GM23338 (cell line): ENCODE data around the gene EXOC1L. TPM values are rescaled to one million over a fixed set of nuclear protein-coding genes. Genes with fewer than 3 reads are reported as not detected.

Source experiments
- ATAC-seq: fragments of 200-7000 bp; cut with Tn5 transposase; 3 replicates; pipeline ENCODE4 v1.9.1; 2020
- DNase-seq: peaks from one replicate; pipeline ENCODE4 v3.0.0-alpha.2; 2015; ENCODE audit warnings: low spot score
- H2AFZ ChIP-seq: fragments of 200-600 bp; sonication (generic); 2 replicates; pipeline ENCODE4 v1.8.0; 2016; ENCODE audit warnings: antibody characterized with exemption, mild to moderate bottlenecking, moderate library complexity
- H3F3A ChIP-seq: fragments of 200-600 bp; sonication (generic); replicated peaks from 2 replicates; pipeline ENCODE4 v1.8.0; 2017; ENCODE audit warnings: antibody characterized with exemption, mixed run types, low read depth
- H3K27ac ChIP-seq: fragments of 200-600 bp; sonication (generic); 2 replicates; pipeline ENCODE4 v1.6.1; 2016; ENCODE audit warnings: low read depth
- H3K27me3 ChIP-seq: fragments of 200-600 bp; sonication (generic); 2 replicates; pipeline ENCODE4 v1.8.0; 2016; ENCODE audit warnings: mild to moderate bottlenecking, mixed run types, moderate library complexity; ENCODE audit not compliant: insufficient read depth
- H3K36me3 ChIP-seq: fragments of 200-600 bp; sonication (generic); 2 replicates; pipeline ENCODE4 v1.8.0; 2016; ENCODE audit warnings: mild to moderate bottlenecking; ENCODE audit not compliant: insufficient read depth
- H3K4me1 ChIP-seq: fragments of 200-600 bp; sonication (generic); 2 replicates; pipeline ENCODE4 v1.8.0; 2016; ENCODE audit warnings: mild to moderate bottlenecking, moderate library complexity; ENCODE audit not compliant: insufficient read depth
- H3K4me2 ChIP-seq: fragments of 200-600 bp; sonication (generic); 2 replicates; pipeline ENCODE4 v1.7.1; 2017; ENCODE audit warnings: mixed run types
- H3K4me3 ChIP-seq: fragments of 200-600 bp; sonication (generic); 2 replicates; pipeline ENCODE4 v1.6.1; 2016; ENCODE audit warnings: mixed run types
- H3K79me2 ChIP-seq: fragments of 200-600 bp; sonication (generic); replicated peaks from 2 replicates; pipeline ENCODE4 v1.8.0; 2017; ENCODE audit warnings: mild to moderate bottlenecking; ENCODE audit not compliant: insufficient read depth
- H3K9me2 ChIP-seq: fragments of 200-600 bp; sonication (generic); 2 replicates; pipeline ENCODE4 v1.8.0; 2017; ENCODE audit not compliant: insufficient read depth
- H4K20me1 ChIP-seq: fragments of 200-600 bp; sonication (generic); replicated peaks from 2 replicates; pipeline ENCODE4 v1.8.0; 2017; ENCODE audit warnings: mild to moderate bottlenecking; ENCODE audit not compliant: insufficient read depth
- H3K27ac Mint-ChIP-seq: 2 replicates; pipeline ENCODE4 v1.8.0; 2020; ENCODE audit warnings: inconsistent platforms, mild to moderate bottlenecking, moderate library complexity, mixed read lengths
- H3K27me3 Mint-ChIP-seq: 3 replicates; pipeline ENCODE4 v1.8.0; 2022; ENCODE audit warnings: low read depth, mild to moderate bottlenecking, moderate library complexity, mixed read lengths, inconsistent platforms; ENCODE audit not compliant: insufficient read depth, poor library complexity
- H3K36me3 Mint-ChIP-seq: 3 replicates; pipeline ENCODE4 v1.8.0; 2021; ENCODE audit warnings: low read depth, mild to moderate bottlenecking, inconsistent platforms, moderate library complexity, mixed read lengths
- H3K4me1 Mint-ChIP-seq: 3 replicates; pipeline ENCODE4 v1.8.0; 2020; ENCODE audit warnings: mild to moderate bottlenecking, inconsistent platforms, mixed read lengths
- H3K4me3 Mint-ChIP-seq: 3 replicates; pipeline ENCODE4 v1.8.0; 2021; ENCODE audit warnings: moderate library complexity, mild to moderate bottlenecking, inconsistent platforms, mixed read lengths
- H3K9me3 Mint-ChIP-seq: 3 replicates; pipeline ENCODE4 v1.8.0; 2020; ENCODE audit warnings: moderate library complexity, mild to moderate bottlenecking, inconsistent platforms, mixed read lengths
- CREB1 ChIP-seq: fragments of 250-450 bp; sonication (Bioruptor Pico); IDR thresholded peaks from 2 replicates; pipeline ENCODE4 v1.5.0; 2020; ENCODE audit warnings: low read depth, mild to moderate bottlenecking, moderate library complexity
- EZH2 ChIP-seq: fragments of 200-600 bp; sonication (generic); IDR thresholded peaks from one replicate; pipeline ENCODE4 v1.8.0; 2017; ENCODE audit warnings: antibody characterized with exemption, mild to moderate bottlenecking, low read depth; ENCODE audit not compliant: unreplicated experiment
- EZH2phosphoT487 ChIP-seq: fragments of 200-600 bp; sonication (generic); IDR thresholded peaks from one replicate; pipeline ENCODE4 v1.8.1; 2018; ENCODE audit warnings: antibody characterized with exemption; ENCODE audit not compliant: unreplicated experiment
- JUNB ChIP-seq: IDR thresholded peaks from one replicate; pipeline ENCODE4 v1.6.1; 2016; ENCODE audit warnings: antibody characterized with exemption; ENCODE audit not compliant: unreplicated experiment
- NANOG ChIP-seq: IDR thresholded peaks from 2 replicates; pipeline ENCODE4 v1.6.1; 2016; ENCODE audit warnings: antibody characterized with exemption, borderline replicate concordance
- POLR2AphosphoS5 ChIP-seq: IDR thresholded peaks from 2 replicates; pipeline ENCODE4 v1.6.1; 2016; ENCODE audit warnings: antibody characterized with exemption, low read depth
- STAT1 ChIP-seq: IDR thresholded peaks from one replicate; pipeline ENCODE4 v1.6.1; 2016; ENCODE audit warnings: antibody characterized with exemption; ENCODE audit not compliant: unreplicated experiment
- ZNF114 ChIP-seq: fragments of 250-450 bp; sonication (Bioruptor Pico); IDR thresholded peaks from 2 replicates; pipeline ENCODE4 v1.5.0; 2020; ENCODE audit warnings: mild to moderate bottlenecking, moderate library complexity
- ZNF331 ChIP-seq: fragments of 250-450 bp; sonication (Bioruptor Pico); IDR thresholded peaks from 2 replicates; pipeline ENCODE4 v1.5.0; 2020; ENCODE audit warnings: low read depth, mild to moderate bottlenecking, moderate library complexity
- polyA plus RNA-seq: library from polyadenylated mRNA; unstranded; fragments of >200 nt; fragmentation: Nextera tagmentation; extraction: Ambion mirVana; gene quantifications from 2 replicates; pipeline ENCODE4 v1.2.1, GENCODE V29; 2016
- total RNA-seq: library from RNA; depleted of rRNA; stranded (reverse); fragments of >200 nt; shearing (Covaris generic); gene quantifications from 2 replicates; pipeline ENCODE4 v1.2.3, GENCODE V29; 2014
- TF ChIP-seq, protein P1 (sequence below): fragments of 250-450 bp; sonication (Bioruptor Pico); IDR thresholded peaks from 2 replicates; pipeline ENCODE4 v1.5.0; 2020; ENCODE audit warnings: mild to moderate bottlenecking, moderate library complexity
- TF ChIP-seq, protein P2 (sequence below): IDR thresholded peaks from 2 replicates; pipeline ENCODE4 v1.6.1; 2016; ENCODE audit warnings: antibody characterized with exemption
- TF ChIP-seq, protein P3 (sequence below), 2 experiments: fragments of 200-600 bp in 1 of 2; sonication (generic) in 1 of 2; conservative IDR thresholded peaks; 2 replicates each; pipeline versions ENCODE4 v1.5.1 to v1.6.1; 2016 to 2017; ENCODE audit warnings: antibody characterized with exemption in 2 of 2, low read depth in 2 of 2, mild to moderate bottlenecking in 2 of 2, moderate library complexity in 1 of 2
- TF ChIP-seq, protein P4 (sequence below): IDR thresholded peaks from one replicate; pipeline ENCODE4 v1.6.1; 2018; ENCODE audit warnings: antibody characterized with exemption; ENCODE audit not compliant: unreplicated experiment

Gene EXOC1L
- total and polyA plus RNA-seq, 2 experiments from 2014 or later: not detected

DNA sequence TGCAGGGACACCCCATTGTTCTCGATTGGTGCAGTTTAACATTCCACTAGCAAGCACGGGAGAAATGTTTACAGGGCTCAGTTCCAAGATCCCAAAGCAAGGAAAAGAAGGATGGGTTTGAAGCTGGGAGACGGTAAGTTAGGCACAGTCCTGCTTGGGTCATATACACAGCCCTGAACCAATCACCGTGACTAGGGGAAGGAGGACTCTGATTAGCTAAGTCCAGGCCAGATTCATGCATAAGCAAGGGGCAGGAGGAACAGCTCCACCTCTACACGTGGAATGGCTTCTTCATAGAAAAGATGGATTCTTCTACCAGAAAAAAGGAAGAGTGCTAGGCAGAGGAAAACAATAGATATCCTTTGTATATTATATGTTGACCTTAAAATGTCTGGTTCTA lies 11.0 kb upstream of the EXOC1L start:
- Histone ChIP-seq H3F3A (no peaks in the 10 kb centered on the region), H3K4me3 (no peak overlapping the region), H2AFZ (peak overlapping the region; percentile 38; the same call in 1 of the 2 replicates), H3K27ac (no peak overlapping the region), H4K20me1 (no peaks in the 10 kb centered on the region), H3K9me2 (peaks cover 4% of the 10 kb centered on the region; the same call in 1 of the 2 replicates), H3K27me3 (no peaks in the 10 kb centered on the region), H3K36me3 (no peaks in the 10 kb centered on the region), H3K4me2 (no peak overlapping the region), H3K79me2 (no peaks in the 10 kb centered on the region), H3K4me1 (no peaks in the 10 kb centered on the region)
- Mint-ChIP-seq H3K4me3 (no peak overlapping the region), H3K27ac (no peak overlapping the region), H3K4me1 (peaks cover 3% of the 10 kb centered on the region; the same call in 1 of the 3 replicates), H3K9me3 (no peaks in the 10 kb centered on the region; the same call in 2 of the 3 replicates), H3K27me3 (no peaks in the 10 kb centered on the region), H3K36me3 (no peaks in the 10 kb centered on the region)
- no peak for TF ChIP-seq JUNB
- no peak for TF ChIP-seq STAT1
- TF ChIP-seq, protein P1, sequence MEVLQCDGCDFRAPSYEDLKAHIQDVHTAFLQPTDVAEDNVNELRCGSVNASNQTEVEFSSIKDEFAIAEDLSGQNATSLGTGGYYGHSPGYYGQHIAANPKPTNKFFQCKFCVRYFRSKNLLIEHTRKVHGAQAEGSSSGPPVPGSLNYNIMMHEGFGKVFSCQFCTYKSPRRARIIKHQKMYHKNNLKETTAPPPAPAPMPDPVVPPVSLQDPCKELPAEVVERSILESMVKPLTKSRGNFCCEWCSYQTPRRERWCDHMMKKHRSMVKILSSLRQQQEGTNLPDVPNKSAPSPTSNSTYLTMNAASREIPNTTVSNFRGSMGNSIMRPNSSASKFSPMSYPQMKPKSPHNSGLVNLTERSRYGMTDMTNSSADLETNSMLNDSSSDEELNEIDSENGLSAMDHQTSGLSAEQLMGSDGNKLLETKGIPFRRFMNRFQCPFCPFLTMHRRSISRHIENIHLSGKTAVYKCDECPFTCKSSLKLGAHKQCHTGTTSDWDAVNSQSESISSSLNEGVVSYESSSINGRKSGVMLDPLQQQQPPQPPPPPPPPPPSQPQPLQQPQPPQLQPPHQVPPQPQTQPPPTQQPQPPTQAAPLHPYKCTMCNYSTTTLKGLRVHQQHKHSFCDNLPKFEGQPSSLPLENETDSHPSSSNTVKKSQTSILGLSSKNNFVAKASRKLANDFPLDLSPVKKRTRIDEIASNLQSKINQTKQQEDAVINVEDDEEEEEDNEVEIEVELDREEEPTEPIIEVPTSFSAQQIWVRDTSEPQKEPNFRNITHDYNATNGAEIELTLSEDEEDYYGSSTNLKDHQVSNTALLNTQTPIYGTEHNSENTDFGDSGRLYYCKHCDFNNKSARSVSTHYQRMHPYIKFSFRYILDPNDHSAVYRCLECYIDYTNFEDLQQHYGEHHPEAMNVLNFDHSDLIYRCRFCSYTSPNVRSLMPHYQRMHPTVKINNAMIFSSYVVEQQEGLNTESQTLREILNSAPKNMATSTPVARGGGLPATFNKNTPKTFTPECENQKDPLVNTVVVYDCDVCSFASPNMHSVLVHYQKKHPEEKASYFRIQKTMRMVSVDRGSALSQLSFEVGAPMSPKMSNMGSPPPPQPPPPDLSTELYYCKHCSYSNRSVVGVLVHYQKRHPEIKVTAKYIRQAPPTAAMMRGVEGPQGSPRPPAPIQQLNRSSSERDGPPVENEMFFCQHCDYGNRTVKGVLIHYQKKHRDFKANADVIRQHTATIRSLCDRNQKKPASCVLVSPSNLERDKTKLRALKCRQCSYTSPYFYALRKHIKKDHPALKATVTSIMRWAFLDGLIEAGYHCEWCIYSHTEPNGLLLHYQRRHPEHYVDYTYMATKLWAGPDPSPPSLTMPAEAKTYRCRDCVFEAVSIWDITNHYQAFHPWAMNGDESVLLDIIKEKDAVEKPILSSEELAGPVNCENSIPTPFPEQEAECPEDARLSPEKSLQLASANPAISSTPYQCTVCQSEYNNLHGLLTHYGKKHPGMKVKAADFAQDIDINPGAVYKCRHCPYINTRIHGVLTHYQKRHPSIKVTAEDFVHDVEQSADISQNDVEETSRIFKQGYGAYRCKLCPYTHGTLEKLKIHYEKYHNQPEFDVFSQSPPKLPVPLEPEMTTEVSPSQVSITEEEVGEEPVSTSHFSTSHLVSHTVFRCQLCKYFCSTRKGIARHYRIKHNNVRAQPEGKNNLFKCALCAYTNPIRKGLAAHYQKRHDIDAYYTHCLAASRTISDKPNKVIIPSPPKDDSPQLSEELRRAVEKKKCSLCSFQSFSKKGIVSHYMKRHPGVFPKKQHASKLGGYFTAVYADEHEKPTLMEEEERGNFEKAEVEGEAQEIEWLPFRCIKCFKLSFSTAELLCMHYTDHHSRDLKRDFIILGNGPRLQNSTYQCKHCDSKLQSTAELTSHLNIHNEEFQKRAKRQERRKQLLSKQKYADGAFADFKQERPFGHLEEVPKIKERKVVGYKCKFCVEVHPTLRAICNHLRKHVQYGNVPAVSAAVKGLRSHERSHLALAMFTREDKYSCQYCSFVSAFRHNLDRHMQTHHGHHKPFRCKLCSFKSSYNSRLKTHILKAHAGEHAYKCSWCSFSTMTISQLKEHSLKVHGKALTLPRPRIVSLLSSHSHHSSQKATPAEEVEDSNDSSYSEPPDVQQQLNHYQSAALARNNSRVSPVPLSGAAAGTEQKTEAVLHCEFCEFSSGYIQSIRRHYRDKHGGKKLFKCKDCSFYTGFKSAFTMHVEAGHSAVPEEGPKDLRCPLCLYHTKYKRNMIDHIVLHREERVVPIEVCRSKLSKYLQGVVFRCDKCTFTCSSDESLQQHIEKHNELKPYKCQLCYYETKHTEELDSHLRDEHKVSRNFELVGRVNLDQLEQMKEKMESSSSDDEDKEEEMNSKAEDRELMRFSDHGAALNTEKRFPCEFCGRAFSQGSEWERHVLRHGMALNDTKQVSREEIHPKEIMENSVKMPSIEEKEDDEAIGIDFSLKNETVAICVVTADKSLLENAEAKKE (CRISPR knock-in tag): no peak
- TF ChIP-seq EZH2: no peak
- no peak for TF ChIP-seq CREB1 (CRISPR knock-in tag)
- no peak for TF ChIP-seq NANOG
- TF ChIP-seq ZNF331 (CRISPR knock-in tag): no peak
- TF ChIP-seq, protein P2, sequence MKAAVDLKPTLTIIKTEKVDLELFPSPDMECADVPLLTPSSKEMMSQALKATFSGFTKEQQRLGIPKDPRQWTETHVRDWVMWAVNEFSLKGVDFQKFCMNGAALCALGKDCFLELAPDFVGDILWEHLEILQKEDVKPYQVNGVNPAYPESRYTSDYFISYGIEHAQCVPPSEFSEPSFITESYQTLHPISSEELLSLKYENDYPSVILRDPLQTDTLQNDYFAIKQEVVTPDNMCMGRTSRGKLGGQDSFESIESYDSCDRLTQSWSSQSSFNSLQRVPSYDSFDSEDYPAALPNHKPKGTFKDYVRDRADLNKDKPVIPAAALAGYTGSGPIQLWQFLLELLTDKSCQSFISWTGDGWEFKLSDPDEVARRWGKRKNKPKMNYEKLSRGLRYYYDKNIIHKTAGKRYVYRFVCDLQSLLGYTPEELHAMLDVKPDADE: no peak
- TF ChIP-seq ZNF114: no peak
- TF ChIP-seq, protein P3, sequence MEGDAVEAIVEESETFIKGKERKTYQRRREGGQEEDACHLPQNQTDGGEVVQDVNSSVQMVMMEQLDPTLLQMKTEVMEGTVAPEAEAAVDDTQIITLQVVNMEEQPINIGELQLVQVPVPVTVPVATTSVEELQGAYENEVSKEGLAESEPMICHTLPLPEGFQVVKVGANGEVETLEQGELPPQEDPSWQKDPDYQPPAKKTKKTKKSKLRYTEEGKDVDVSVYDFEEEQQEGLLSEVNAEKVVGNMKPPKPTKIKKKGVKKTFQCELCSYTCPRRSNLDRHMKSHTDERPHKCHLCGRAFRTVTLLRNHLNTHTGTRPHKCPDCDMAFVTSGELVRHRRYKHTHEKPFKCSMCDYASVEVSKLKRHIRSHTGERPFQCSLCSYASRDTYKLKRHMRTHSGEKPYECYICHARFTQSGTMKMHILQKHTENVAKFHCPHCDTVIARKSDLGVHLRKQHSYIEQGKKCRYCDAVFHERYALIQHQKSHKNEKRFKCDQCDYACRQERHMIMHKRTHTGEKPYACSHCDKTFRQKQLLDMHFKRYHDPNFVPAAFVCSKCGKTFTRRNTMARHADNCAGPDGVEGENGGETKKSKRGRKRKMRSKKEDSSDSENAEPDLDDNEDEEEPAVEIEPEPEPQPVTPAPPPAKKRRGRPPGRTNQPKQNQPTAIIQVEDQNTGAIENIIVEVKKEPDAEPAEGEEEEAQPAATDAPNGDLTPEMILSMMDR (conservative IDR thresholded peaks at IDR 0.05; ENCODE audit: low read depth in 2 of 2): no peak
- no peak for TF ChIP-seq POLR2AphosphoS5
- TF ChIP-seq, protein P4, sequence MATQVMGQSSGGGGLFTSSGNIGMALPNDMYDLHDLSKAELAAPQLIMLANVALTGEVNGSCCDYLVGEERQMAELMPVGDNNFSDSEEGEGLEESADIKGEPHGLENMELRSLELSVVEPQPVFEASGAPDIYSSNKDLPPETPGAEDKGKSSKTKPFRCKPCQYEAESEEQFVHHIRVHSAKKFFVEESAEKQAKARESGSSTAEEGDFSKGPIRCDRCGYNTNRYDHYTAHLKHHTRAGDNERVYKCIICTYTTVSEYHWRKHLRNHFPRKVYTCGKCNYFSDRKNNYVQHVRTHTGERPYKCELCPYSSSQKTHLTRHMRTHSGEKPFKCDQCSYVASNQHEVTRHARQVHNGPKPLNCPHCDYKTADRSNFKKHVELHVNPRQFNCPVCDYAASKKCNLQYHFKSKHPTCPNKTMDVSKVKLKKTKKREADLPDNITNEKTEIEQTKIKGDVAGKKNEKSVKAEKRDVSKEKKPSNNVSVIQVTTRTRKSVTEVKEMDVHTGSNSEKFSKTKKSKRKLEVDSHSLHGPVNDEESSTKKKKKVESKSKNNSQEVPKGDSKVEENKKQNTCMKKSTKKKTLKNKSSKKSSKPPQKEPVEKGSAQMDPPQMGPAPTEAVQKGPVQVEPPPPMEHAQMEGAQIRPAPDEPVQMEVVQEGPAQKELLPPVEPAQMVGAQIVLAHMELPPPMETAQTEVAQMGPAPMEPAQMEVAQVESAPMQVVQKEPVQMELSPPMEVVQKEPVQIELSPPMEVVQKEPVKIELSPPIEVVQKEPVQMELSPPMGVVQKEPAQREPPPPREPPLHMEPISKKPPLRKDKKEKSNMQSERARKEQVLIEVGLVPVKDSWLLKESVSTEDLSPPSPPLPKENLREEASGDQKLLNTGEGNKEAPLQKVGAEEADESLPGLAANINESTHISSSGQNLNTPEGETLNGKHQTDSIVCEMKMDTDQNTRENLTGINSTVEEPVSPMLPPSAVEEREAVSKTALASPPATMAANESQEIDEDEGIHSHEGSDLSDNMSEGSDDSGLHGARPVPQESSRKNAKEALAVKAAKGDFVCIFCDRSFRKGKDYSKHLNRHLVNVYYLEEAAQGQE: no peak
- TF ChIP-seq EZH2phosphoT487: no peak
- no peak for ATAC-seq
- DNase-seq: no peak
